GM12878 (cell line): ENCODE results near the gene CDYL. TPM values are rescaled to one million over a fixed set of nuclear protein-coding genes. Genes with fewer than 3 reads are reported as not detected.

Experiments used
- ATAC-seq: fragments of 200-7000 bp; cut with Tn5 transposase; 3 replicates; pipeline ENCODE4 v1.9.1; 2020; ENCODE audit warnings: mild to moderate bottlenecking, moderate library complexity
- BruUV-seq: library from RNA; stranded (reverse); fragments of 400-500 nt; replicated peaks from 2 replicates; lab custom pipeline; 2021; lab: Mats Ljungman, UMichigan
- CTCF ChIA-PET: fragments of 300-600 bp; sonication (Branson Sonifier 250); formaldehyde crosslinking; extraction: SDS; loops from one replicate; lab custom pipeline; 2021; ENCODE audit warnings: inconsistent platforms; lab: Yijun Ruan, JAX
- POLR2A ChIA-PET: fragments of 350-600 bp; formaldehyde crosslinking; extraction: SDS; loops from one replicate; lab custom pipeline; 2021; ENCODE audit warnings: inconsistent platforms; lab: Charles Lee
- RAD21 ChIA-PET: fragments of 300-600 bp; sonication (Branson Sonifier 250); formaldehyde crosslinking; loops from one replicate; lab custom pipeline; 2023; ENCODE audit warnings: antibody characterized with exemption; ENCODE audit not compliant: unreplicated experiment; lab: Charles Lee
- SMC1A ChIA-PET: fragments of 300-600 bp; sonication (Branson Sonifier 250); formaldehyde crosslinking; loops from one replicate; lab custom pipeline; 2023; ENCODE audit not compliant: unreplicated experiment, uncharacterized antibody; lab: Charles Lee
- DNase-seq: peaks from one replicate; pipeline ENCODE4 v3.0.0-alpha.2; 2011; ENCODE audit warnings: low read depth, low spot score
- FAIRE-seq: peaks from 3 replicates; lab custom pipeline; 2011; peaks lifted over from hg19 to GRCh38; lab: Jason Lieb, UNC
- H2AFZ ChIP-seq: 2 replicates; pipeline ENCODE4 v1.6.0; 2011; ENCODE audit warnings: low read depth, low read length, control low read depth; ENCODE audit not compliant: control insufficient read depth
- H3K27ac ChIP-seq: 2 replicates; pipeline ENCODE4 v1.5.1; 2011; ENCODE audit warnings: control low read depth; ENCODE audit not compliant: control insufficient read depth, insufficient read depth
- H3K27me3 ChIP-seq, 2 experiments: replicated peaks in 1 of 2; 2 replicates each; pipeline versions ENCODE4 v1.6.0 to v1.6.1; 2011; ENCODE audit warnings: low read length in 1 of 2; ENCODE audit not compliant: control insufficient read depth in 2 of 2, insufficient read depth in 2 of 2
- H3K36me3 ChIP-seq, 2 experiments: 2 replicates each; pipeline ENCODE4 v1.5.1; 2011; ENCODE audit warnings: low read length in 1 of 2; ENCODE audit not compliant: control insufficient read depth in 2 of 2, insufficient read depth in 2 of 2
- H3K4me1 ChIP-seq: 2 replicates; pipeline ENCODE4 v1.6.1; 2011; ENCODE audit warnings: mild to moderate bottlenecking, low read length, moderate library complexity, mixed read lengths; ENCODE audit not compliant: control insufficient read depth, insufficient read depth
- H3K4me2 ChIP-seq: 2 replicates; pipeline ENCODE4 v1.6.0; 2011; ENCODE audit warnings: control low read depth; ENCODE audit not compliant: control insufficient read depth, insufficient read depth
- H3K4me3 ChIP-seq: fragments of 200-600 bp; sonication (generic); 2 replicates; pipeline ENCODE4 v1.5.1; 2016
- H3K79me2 ChIP-seq: 2 replicates; pipeline ENCODE4 v1.6.0; 2011; ENCODE audit warnings: low read length; ENCODE audit not compliant: control insufficient read depth, insufficient read depth
- H3K9ac ChIP-seq: 2 replicates; pipeline ENCODE4 v1.8.0; 2011; ENCODE audit warnings: low read length, control low read depth, mixed read lengths; ENCODE audit not compliant: control insufficient read depth, insufficient read depth
- H3K9me3 ChIP-seq: replicated peaks from 3 replicates; pipeline ENCODE4 v1.5.1; 2011; ENCODE audit warnings: mild to moderate bottlenecking, low read length; ENCODE audit not compliant: control insufficient read depth, insufficient read depth
- H4K20me1 ChIP-seq: 2 replicates; pipeline ENCODE4 v1.6.0; 2011; ENCODE audit not compliant: control insufficient read depth, insufficient read depth
- CHD4 ChIP-seq: fragments of 200-600 bp; sonication (generic); IDR thresholded peaks from 2 replicates; pipeline ENCODE4 v1.6.1; 2016; ENCODE audit warnings: mild to moderate bottlenecking
- FOXK2 ChIP-seq: fragments of 450-650 bp; IDR thresholded peaks from 2 replicates; pipeline ENCODE4 v1.6.1; 2017; ENCODE audit warnings: mild to moderate bottlenecking, moderate library complexity
- HDAC2 ChIP-seq: fragments of 200-600 bp; sonication (generic); IDR thresholded peaks from 2 replicates; pipeline ENCODE4 v1.6.1; 2017
- IKZF2 ChIP-seq, 2 experiments: fragments of 450-650 bp; IDR thresholded peaks; 2 replicates each; pipeline ENCODE4 v1.6.1; 2017; ENCODE audit warnings: mild to moderate bottlenecking in 2 of 2, moderate library complexity in 2 of 2
- MTA3 ChIP-seq: IDR thresholded peaks from 2 replicates; pipeline ENCODE4 v1.6.1; 2012; ENCODE audit warnings: low read length, inconsistent platforms, borderline replicate concordance
- MYB ChIP-seq: fragments of 150-350 bp; IDR thresholded peaks from 2 replicates; pipeline ENCODE4 v1.6.1; 2014; ENCODE audit warnings: mild to moderate bottlenecking, low read depth, low read length, borderline replicate concordance
- POU2F2 ChIP-seq: IDR thresholded peaks from 3 replicates; pipeline ENCODE4 v1.6.1; 2011; ENCODE audit warnings: low read depth, mild to moderate bottlenecking, low read length, borderline replicate concordance
- RAD51 ChIP-seq: fragments of 450-650 bp; IDR thresholded peaks from 2 replicates; pipeline ENCODE4 v1.6.1; 2016; ENCODE audit warnings: moderate library complexity, mild to moderate bottlenecking, inconsistent platforms
- RBBP5 ChIP-seq: fragments of 200-600 bp; sonication (generic); conservative IDR thresholded peaks from 2 replicates; pipeline ENCODE4 v1.6.1; 2016
- RCOR1 ChIP-seq: conservative IDR thresholded peaks from 2 replicates; pipeline ENCODE4 v1.6.1; 2012; ENCODE audit warnings: low read depth, low read length, improper control_type of control experiment
- SREBF2 ChIP-seq: IDR thresholded peaks from 2 replicates; pipeline ENCODE4 v1.6.1; 2012; ENCODE audit warnings: mild to moderate bottlenecking, low read length
- TBL1XR1 ChIP-seq: IDR thresholded peaks from 2 replicates; pipeline ENCODE4 v1.6.1; 2012; ENCODE audit warnings: low read depth, low read length, improper control_type of control experiment
- ZNF217 ChIP-seq: fragments of 450-650 bp; IDR thresholded peaks from 2 replicates; pipeline ENCODE4 v1.6.1; 2017; ENCODE audit warnings: antibody characterized with exemption, mild to moderate bottlenecking
- ZZZ3 ChIP-seq: IDR thresholded peaks from 2 replicates; pipeline ENCODE4 v1.6.1; 2011; ENCODE audit warnings: low read depth; ENCODE audit not compliant: control insufficient read depth, insufficient read length
- WGBS: methylation state at CpG from one replicate; pipeline ENCODE4 v1.1.6; 2016; ENCODE audit warnings: low lambda C conversion rate; ENCODE audit not compliant: insufficient replicate concordance, insufficient coverage; ENCODE audit errors: missing lambda C conversion rate; 5-methylcytosine and 5-hydroxymethylcytosine counted together
- in situ Hi-C: fragments of 300-500 bp; cut with MboI; formaldehyde crosslinking; loops from 9 replicates; pipeline ENCODE4 v1.14.3; 2018; ENCODE audit warnings: mixed read lengths
- intact Hi-C: fragments of 100-400 bp; cut with micrococcal nuclease; formaldehyde crosslinking; loops from one replicate; pipeline ENCODE4 v1.14.2; 2022; ENCODE audit not compliant: unreplicated experiment
- polyA plus RNA-seq, 11 experiments: library from polyadenylated mRNA; depleted of rRNA in 4 of 11; unstranded in 6 of 11; stranded (reverse) in 5 of 11; fragments of >200 nt; fragmentation: Nextera tagmentation in 4 of 11; fragmentation: Illumina TruSeq in 1 of 11; extraction: Ambion mirVana in 4 of 11; extraction: Trizol in 1 of 11; gene quantifications; 1 replicate in 1 of 11; 2 replicates in 10 of 11; pipeline versions ENCODE4 v1.2.1 to v1.2.3, GENCODE V29; 2011 to 2016; ENCODE audit warnings: inconsistent platforms in 2 of 11, missing spikeins in 2 of 11, low read depth in 1 of 11
- total RNA-seq, 4 experiments: library from RNA; depleted of rRNA in 3 of 4; stranded (reverse); fragments of >200 nt in 3 of 4; fragmentation: Illumina TruSeq in 1 of 4; extraction: Trizol in 1 of 4; gene quantifications; 2 replicates each; pipeline versions ENCODE4 v1.2.1 to v1.2.3, GENCODE V29; 2013 to 2021
- TF ChIP-seq, protein P1 (sequence below): fragments of 450-650 bp; conservative IDR thresholded peaks from 2 replicates; pipeline ENCODE4 v1.6.1; 2017; ENCODE audit warnings: mild to moderate bottlenecking, moderate library complexity

The CDYL gene
- total and polyA plus RNA-seq, 10 of the 15 experiments (the other 5 are each of a cell fraction or from before 2014, with no cell fraction given) = 9.3 to 61.2 (median 28.5) TPM

DNA sequence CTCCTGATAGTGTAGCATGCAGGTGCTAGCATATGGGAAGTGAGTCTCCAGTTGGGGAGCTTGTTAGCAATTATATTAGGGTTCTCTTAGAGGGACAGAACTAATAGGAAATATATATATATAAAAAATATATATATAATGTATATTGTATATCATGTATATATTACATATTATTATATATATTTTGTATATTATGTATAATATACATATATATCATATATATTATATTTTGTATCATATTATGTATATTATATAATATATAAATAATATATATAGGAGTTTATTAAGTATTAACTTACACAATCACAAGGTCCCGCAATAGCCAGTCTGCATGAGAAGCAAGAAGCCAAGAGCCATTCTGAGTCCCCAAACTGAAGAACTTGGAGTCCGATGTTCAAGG, 84.2 kb downstream of the CDYL start:
- ChIA-PET POLR2A (interaction anchor here (0.5 kb wide), 1 partner anchor 19 kb away, joined by 7 read pairs; no protein-coding TSS in a partner anchor), RAD21 (no interaction called here)
- Histone ChIP-seq H3K4me1 (peaks cover 5% of the 10 kb centered on the region; the same call in 1 of the 2 replicates), H3K27me3 (no peaks in the 10 kb centered on the region), H3K4me2 (no peak overlapping the region), H3K9ac (no peak overlapping the region), H3K27ac (no peak overlapping the region)
- no TSS peak for BruUV-seq
- FAIRE-seq = no peak
- in situ Hi-C loops = no loop called here
- no peak for TF ChIP-seq ZZZ3
- no peak for TF ChIP-seq CHD4
- no peak for TF ChIP-seq MYB
- no peak for TF ChIP-seq RCOR1
- TF ChIP-seq TBL1XR1 = no peak
- TF ChIP-seq ZNF217 = no peak
- TF ChIP-seq, all 136 proteins: peak for 0
- H2AFZ ChIP-seq = no peak overlapping the region
- peaks cover 14% of the 10 kb centered on the region; the same call in 2 of the 3 replicates for H3K9me3 ChIP-seq
- ATAC-seq (no peak), DNase-seq (no peak)
- no peaks in the 10 kb centered on the region; a peak in 1 of 4 replicates for H3K36me3 ChIP-seq
- SMC1A ChIA-PET = interaction anchor here (0.7 to 1.0 kb wide), 2 partner anchors 13 to 75 kb away, joined by 3 read pairs; no protein-coding TSS in a partner anchor
- 98% methylated on average over 2 of the region's 2 CpGs for WGBS
- CTCF ChIA-PET = no interaction called here
- H3K4me3 ChIP-seq = no peak overlapping the region
- H4K20me1 ChIP-seq = peaks cover 3% of the 10 kb centered on the region; the same call in 1 of the 2 replicates
- intact Hi-C loops = no loop called here
- H3K79me2 ChIP-seq = peaks cover 26% of the 10 kb centered on the region

DNA sequence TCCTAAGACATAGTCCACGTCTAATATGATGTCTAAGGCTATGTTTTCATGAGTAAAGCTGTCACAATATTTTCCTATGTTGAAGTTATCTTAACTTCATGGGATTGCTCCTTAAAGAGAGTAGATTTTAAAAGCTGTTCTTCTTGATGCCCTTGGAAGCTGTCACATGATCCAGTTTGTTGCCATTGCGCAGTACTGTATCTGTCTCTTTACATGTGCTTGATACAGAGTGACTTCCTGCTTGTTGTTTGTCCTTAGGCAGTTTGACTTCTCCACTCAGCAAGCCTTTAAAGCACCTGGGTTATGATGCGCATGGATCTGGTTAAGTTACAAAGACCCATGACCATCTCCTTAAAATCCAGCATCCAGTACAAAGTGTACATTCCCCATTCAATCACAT, 85.4 kb downstream of the CDYL start:
- Histone ChIP-seq H3K79me2 (peaks cover 22% of the 10 kb centered on the region), H3K36me3 (no peaks in the 10 kb centered on the region), H3K9me3 (peaks cover 14% of the 10 kb centered on the region; the same call in 2 of the 3 replicates), H3K27ac (no peak overlapping the region), H3K4me3 (no peak overlapping the region), H3K4me1 (peaks cover 5% of the 10 kb centered on the region; the same call in 1 of the 2 replicates), H3K9ac (no peak overlapping the region), H2AFZ (no peak overlapping the region), H3K27me3 (no peaks in the 10 kb centered on the region), H3K4me2 (no peak overlapping the region), H4K20me1 (peaks cover 3% of the 10 kb centered on the region; the same call in 1 of the 2 replicates)
- ChIA-PET CTCF (interaction anchor here (1.4 kb wide), 1 partner anchor 14 kb away, joined by 4 read pairs; no protein-coding TSS in a partner anchor), RAD21 (no interaction called here), SMC1A (interaction anchor here (1.2 to 1.3 kb wide), 2 partner anchors 8 to 13 kb away, joined by 3 to 4 read pairs; no protein-coding TSS in a partner anchor), POLR2A (no interaction called here)
- FAIRE-seq = no peak
- no peak for ATAC-seq
- 78% methylated on average over 3 of the region's 3 CpGs for WGBS
- in situ Hi-C loops = no loop called here
- no peak for DNase-seq
- intact Hi-C loops = no loop called here
- BruUV-seq = no TSS peak
- TF ChIP-seq IKZF2 (IDR thresholded peaks at IDR 0.05) (no peak), POU2F2 (no peak), ZNF217 (no peak), FOXK2 (no peak), SREBF2 (no peak), MTA3 (no peak), RAD51 (no peak), RBBP5 (no peak), HDAC2 (no peak), MYB (no peak)
- TF ChIP-seq, protein P1, sequence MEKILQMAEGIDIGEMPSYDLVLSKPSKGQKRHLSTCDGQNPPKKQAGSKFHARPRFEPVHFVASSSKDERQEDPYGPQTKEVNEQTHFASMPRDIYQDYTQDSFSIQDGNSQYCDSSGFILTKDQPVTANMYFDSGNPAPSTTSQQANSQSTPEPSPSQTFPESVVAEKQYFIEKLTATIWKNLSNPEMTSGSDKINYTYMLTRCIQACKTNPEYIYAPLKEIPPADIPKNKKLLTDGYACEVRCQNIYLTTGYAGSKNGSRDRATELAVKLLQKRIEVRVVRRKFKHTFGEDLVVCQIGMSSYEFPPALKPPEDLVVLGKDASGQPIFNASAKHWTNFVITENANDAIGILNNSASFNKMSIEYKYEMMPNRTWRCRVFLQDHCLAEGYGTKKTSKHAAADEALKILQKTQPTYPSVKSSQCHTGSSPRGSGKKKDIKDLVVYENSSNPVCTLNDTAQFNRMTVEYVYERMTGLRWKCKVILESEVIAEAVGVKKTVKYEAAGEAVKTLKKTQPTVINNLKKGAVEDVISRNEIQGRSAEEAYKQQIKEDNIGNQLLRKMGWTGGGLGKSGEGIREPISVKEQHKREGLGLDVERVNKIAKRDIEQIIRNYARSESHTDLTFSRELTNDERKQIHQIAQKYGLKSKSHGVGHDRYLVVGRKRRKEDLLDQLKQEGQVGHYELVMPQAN = no peak
